ENCODE data around the gene RFT1.

GRCh38 chr3:53085476-53085875 is 44.8 kb downstream of the RFT1 start:
- TF ChIP-seq CTCF (IDR thresholded peaks at IDR 0.05) (no peak), POLR2A (IDR thresholded peaks at IDR 0.05) (no peak)

Data from lower leg skin (tissue), 3 donors.